Pancreas (tissue), 10 donors: ENCODE results near the gene MAGIX. TPM values are rescaled to one million over a fixed set of nuclear protein-coding genes. Genes with fewer than 3 reads are reported as not detected.
A peak's percentile ranks its signal among the peaks of the same experiment; 100 is the strongest.

Experiments used
- ATAC-seq, 4 donors: fragments of 200-7000 bp; cut with Tn5 transposase; one replicate each; pipeline versions ENCODE4 v1.8.0 to v1.9.1; 2020; ENCODE audit warnings: mild to moderate bottlenecking in 4 of 4, moderate library complexity in 4 of 4
- DNase-seq, 6 donors: peaks; one replicate each; pipeline ENCODE4 v3.0.0-alpha.2; 2020
- FAIRE-seq: peaks from 2 replicates; lab custom pipeline; 2012; peaks lifted over from hg19 to GRCh38; lab: Jason Lieb, UNC
- H3K27ac ChIP-seq, 4 donors: fragments of 200-600 bp; sonication (generic); 1 replicate in 3 of 4; 2 replicates in 1 of 4; pipeline versions ENCODE4 v1.5.0 to v1.8.0; 2020
- H3K27me3 ChIP-seq, 4 donors: fragments of 200-600 bp; one replicate each; pipeline ENCODE4 v1.8.0; 2021
- H3K36me3 ChIP-seq, 3 donors: fragments of 200-600 bp; sonication (generic) in 1 of 3; one replicate each; pipeline versions ENCODE4 v1.5.0 to v1.8.0; 2020 to 2021
- H3K4me1 ChIP-seq, 3 donors: fragments of 200-600 bp; one replicate each; pipeline ENCODE4 v1.8.0; 2021
- H3K4me3 ChIP-seq, 4 donors: fragments of 200-600 bp; sonication (generic) in 2 of 4; one replicate each; pipeline versions ENCODE4 v1.5.0 to v1.8.0; 2020 to 2021
- H3K9me3 ChIP-seq, 4 donors: fragments of 200-600 bp; one replicate each; pipeline ENCODE4 v1.8.0; 2021
- CTCF ChIP-seq, 4 donors: fragments of 200-600 bp; sonication (generic) in 3 of 4; IDR thresholded peaks; one replicate each; pipeline versions ENCODE4 v1.5.0 to v1.8.0; 2021; ENCODE audit warnings: antibody characterized with exemption in 4 of 4
- WGBS, 2 donors: extraction: QIAGEN DNeasy Blood & Tissue Kit; methylation state at CpG; one replicate each; pipeline ENCODE4 v1.1.7; 2013; 5-methylcytosine and 5-hydroxymethylcytosine counted together
- intact Hi-C, 3 donors: fragments of 100-400 bp; cut with DNase I; formaldehyde crosslinking; loops; one replicate each; pipeline versions ENCODE4 v1.11.1 to v1.14.2; 2022
- polyA plus RNA-seq, 2 donors: library from polyadenylated mRNA; stranded (reverse); fragments of 200-250 nt; gene quantifications; one replicate each; pipeline ENCODE4 v1.2.3, GENCODE V29; 2013
- total RNA-seq, 6 donors: library from RNA; stranded (reverse); fragmentation: NEBNext Ultra II Directional in 4 of 6; extraction: Animal tissue kit (Norgen Biotek cat#: 25700) in 4 of 6; gene quantifications; one replicate each; pipeline versions ENCODE4 v1.2.1 to v1.2.4, GENCODE V29; 2021 to 2023
- donor health status: healthy with polysubstance abuse.
- donor health status: DM: no; HTN: no; CAD: no; lungs with moderate emphysema.
- donor health status: DM: no; HTN: no; CAD: no.
- donor health status: control.
- donor health status: control.
- donor health status: Bipolar disorder and iron deficiency.
- donor health status: DM: yes; HTN: yes; CAD: no.
- donor health status: DM: no; HTN: no; CAD: no.
- donor health status: DM: no; HTN: no; CAD: no.
- donor health status: DM: yes; HTN: yes; CAD: no.

Gene MAGIX
- total and polyA plus RNA-seq, 8 donors, result 6.8 to 25.7 (median 8.6) TPM

DNA sequence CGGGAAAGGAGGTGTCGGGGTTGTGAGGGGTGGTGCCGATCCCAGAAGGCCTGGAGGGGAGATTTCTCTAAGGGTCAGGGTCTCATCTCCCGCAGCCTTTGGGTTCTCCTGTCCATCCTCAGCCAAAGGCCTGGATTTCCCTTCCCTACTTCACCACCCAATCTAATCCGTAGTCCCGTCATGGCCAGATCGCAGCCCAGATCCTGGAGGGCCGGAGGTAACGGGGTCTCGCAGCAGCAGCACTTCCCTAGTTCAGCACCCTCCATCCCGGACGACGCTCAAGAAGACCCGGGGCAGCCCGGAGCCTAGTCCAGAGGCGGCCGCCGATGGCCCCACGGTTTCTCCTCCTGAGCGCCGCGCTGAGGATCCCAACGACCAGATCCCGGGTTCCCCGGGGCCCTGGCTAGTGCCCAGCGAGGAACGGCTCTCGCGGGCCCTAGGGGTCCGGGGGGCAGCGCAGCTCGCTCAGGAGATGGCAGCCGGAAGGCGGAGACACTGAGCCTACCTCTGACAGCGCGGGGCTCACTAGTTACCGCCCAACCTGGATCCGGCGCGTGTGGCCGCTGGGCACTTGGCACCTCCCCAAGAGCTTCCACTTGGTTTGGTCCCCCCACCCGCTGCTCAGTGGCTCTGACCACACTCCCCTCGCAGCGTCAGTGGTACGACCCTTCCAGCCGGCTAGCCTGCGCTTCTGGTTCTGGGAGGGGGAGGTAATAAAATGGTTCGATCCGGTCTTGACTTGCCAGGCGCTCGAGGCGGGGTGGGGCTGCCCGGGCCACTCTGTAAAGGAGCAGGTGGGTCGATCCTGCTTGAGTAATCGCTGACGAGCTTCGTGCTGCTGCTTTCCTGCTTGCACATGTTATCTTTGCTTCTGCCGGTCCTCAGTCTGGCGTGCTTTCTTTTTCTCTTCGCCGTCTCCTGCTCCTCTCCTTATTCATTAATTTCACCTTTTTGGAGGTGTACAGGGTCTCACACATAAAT is 3.6 kb downstream of the MAGIX start:
- H3K27ac ChIP-seq, result peak overlapping the region; percentile 42 to 81 (median 66)
- no peaks in the 10 kb centered on the region for H3K36me3 ChIP-seq
- ATAC-seq (peak; percentile 15 to 49 (median 32)), FAIRE-seq (no peak), DNase-seq (peak; percentile 71 to 86 (median 74))
- TF ChIP-seq CTCF (IDR thresholded peaks at IDR 0.05), result no peak
- intact Hi-C loops, result no loop called here
- no peaks in the 10 kb centered on the region for H3K27me3 ChIP-seq
- H3K4me1 ChIP-seq, result no peaks in the 10 kb centered on the region
- WGBS, 2 donors, result 50 to 57% methylated on average over 53 to 61 of the region's 61 CpGs
- peak overlapping the region in 1 of 4 donors; percentile 25 for H3K4me3 ChIP-seq
- H3K9me3 ChIP-seq, result no peaks in the 10 kb centered on the region

GRCh38 chrX:49166914-49167739 is 4.6 kb downstream of the MAGIX start:
- DNase-seq (peak in 4 of 6 donors; percentile 37 to 68 (median 58)), ATAC-seq (peak in 2 of 4 donors; percentile 4 to 17), FAIRE-seq (peak; percentile 63)
- Histone ChIP-seq H3K9me3 (no peaks in the 10 kb centered on the region), H3K4me1 (no peaks in the 10 kb centered on the region), H3K27me3 (no peaks in the 10 kb centered on the region), H3K36me3 (no peaks in the 10 kb centered on the region), H3K27ac (peak overlapping the region in 3 of 4 donors; percentile 52 to 81 (median 79)), H3K4me3 (peak overlapping the region in 1 of 4 donors; percentile 25)
- WGBS, 2 donors, result 50 to 53% methylated on average over 35 of the region's 35 CpGs
- no peak for TF ChIP-seq CTCF (IDR thresholded peaks at IDR 0.05)
- intact Hi-C loops, result no loop called here

GRCh38 chrX:49167740-49168108 is 5.2 kb downstream of the MAGIX start:
- DNase-seq, result no peak
- intact Hi-C loops, result no loop called here
- H3K27ac ChIP-seq, result peak overlapping the region in 3 of 4 donors; percentile 52 to 81 (median 79)
- H3K27me3 ChIP-seq, result no peaks in the 10 kb centered on the region
- FAIRE-seq, result no peak
- H3K4me3 ChIP-seq, result no peak overlapping the region
- no peaks in the 10 kb centered on the region for H3K4me1 ChIP-seq
- ATAC-seq, result no peak
- no peaks in the 10 kb centered on the region for H3K9me3 ChIP-seq
- WGBS, 2 donors, result 73 to 82% methylated on average over 3 of the region's 3 CpGs
- H3K36me3 ChIP-seq, result no peaks in the 10 kb centered on the region
- TF ChIP-seq CTCF (IDR thresholded peaks at IDR 0.05), result no peak

DNA sequence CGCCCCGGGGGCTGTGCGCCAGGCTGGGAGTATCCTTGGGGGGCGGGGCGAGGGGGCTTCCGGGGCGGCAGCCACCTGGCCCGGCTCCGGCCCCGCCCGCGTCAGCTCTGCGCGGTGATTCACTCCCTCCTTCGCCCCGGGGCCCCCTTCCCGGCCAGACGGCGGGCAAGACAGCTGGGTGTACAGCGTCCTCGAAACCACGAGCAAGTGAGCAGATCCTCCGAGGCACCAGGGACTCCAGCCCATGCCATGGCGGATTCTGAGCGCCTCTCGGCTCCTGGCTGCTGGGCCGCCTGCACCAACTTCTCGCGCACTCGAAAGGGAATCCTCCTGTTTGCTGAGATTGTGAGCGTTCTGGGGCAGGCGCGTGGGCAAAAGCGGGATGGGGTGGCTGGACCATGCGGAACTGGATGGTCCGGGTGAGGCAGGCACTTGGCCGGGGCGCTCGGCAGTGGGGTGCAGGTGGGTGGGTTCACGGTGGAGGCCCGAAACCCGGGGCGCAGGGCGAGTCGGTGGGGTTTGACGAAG is 9.3 kb downstream of the MAGIX start, which contains the start of gene PLP2:
Gene PLP2 (plus strand): TSS at position 147 of the 528 bp plus-strand sequence. CDS start 103 bp downstream, at position 250.
- intact Hi-C loops, result no loop called here

More for the DNA sequence above, 9.3 kb downstream of the MAGIX start, which contains the start of gene PLP2:
- H3K36me3 ChIP-seq, result no peaks in the 10 kb centered on the region
- DNase-seq, result peak in 4 of 6 donors; percentile 58 to 79 (median 68)
- H3K4me1 ChIP-seq, result peaks cover 0 to 2% (median 0%) of the 10 kb centered on the region in 3 donors
- no peaks in the 10 kb centered on the region for H3K27me3 ChIP-seq
- peak within 1 kb of the TSS; percentile 68 to 79 (median 74) for H3K27ac ChIP-seq
- 0 to 41% methylated on average over 40 to 46 of the region's 46 CpGs for WGBS, 2 donors
- no peak for FAIRE-seq
- TF ChIP-seq CTCF (IDR thresholded peaks at IDR 0.05), result no peak
- H3K4me3 ChIP-seq, result peak within 1 kb of the TSS; percentile 18 to 52 (median 42)
- no peaks in the 10 kb centered on the region for H3K9me3 ChIP-seq
- peak; percentile 63 to 78 (median 70) for ATAC-seq
